ENCODE data around the gene NT5C.

- TF ChIP-seq CTCF (IDR thresholded peaks at IDR 0.05) (peak in 1 of 3 experiments; percentile 48), POLR2A (IDR thresholded peaks at IDR 0.05) (no peak)
Measured at GRCh38 chr17:75105126-75106080, 26.1 kb downstream of the NT5C start.
